ENCODE data around the gene ROCK2.
A peak's percentile ranks its signal among the peaks of the same experiment; 100 is the strongest.

ROCK2 gene

GRCh38 chr2:11367170-11367730, 22.8 kb upstream of the ROCK2 start:
- no peak for DNase-seq (ENCODE audit: low spot score)

DNA sequence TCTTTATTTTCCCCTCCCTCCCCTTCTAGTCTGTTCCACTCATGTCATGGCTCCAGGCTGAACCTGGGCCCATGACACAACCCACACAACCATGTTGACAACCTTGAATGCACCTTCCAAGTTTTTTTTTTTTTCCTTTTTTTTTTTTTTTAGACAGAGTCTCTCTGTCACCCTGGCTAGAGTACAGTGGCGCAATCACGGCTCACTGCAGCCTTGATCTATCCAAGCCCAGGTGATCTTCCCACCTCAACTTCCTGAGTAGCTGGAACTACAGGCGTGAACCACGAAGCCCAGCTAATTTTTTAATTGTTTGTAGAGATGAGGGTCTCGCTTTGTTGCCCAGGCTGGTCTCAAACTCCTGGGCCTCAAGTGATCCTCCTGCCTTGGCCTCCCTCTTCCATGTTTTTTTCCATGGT, 21.9 kb upstream of the ROCK2 start:
- DNase-seq (ENCODE audit: low spot score) = no peak

DNA sequence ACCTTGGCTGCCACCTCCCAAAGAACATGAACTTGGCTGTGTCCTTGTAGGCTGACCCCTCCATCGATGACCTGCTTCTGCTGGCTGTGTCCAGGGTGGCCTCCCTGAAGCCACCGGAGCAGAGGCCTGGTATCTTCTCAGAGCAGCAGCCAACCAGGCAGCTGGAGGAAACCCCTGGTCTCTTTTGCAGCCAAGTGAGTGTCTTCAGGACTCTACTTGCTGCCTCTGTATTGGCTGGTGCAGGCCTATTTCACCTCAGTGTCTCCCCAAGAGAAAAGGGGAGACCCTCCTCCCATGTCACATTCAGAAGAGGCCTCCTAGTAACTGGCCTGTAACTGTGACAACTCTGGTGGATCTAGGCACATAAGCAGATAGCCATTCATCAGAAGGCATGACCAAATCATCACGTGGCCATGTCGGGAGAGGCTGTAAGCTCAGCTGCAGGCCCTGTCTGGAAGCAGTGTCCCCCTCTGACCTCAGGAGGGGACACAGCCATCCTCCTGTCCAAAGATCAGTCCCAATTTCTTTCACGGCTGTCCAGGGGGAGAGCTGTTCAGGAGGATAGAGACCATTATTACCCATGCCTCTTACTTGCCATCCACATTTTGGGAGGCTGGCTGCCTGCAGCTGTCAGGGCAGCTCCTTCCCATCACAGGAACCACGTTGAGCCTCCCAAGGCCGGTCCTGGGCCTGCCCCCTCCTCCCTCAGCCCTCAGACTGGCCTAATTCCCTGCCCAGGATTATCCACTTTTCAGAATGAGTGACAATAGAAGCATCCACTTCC, 20.9 kb upstream of the ROCK2 start:
- DNase-seq (ENCODE audit: low spot score) = no peak

DNA sequence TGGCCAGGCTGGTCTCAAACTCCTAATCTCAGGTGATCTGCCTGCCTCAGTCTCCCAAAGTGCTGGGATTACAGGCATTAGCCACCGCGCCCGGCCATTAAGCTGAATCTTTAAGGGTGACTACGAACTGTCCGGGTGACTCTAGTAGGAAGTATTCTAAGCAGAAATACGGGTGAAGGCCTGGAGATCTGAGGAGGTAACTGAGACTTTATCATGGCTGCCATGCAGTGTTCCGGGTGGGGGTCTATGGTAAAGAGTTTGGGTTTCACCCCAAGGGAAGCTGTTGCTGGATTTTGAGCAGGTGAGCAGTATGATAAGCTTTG, 20.1 kb upstream of the ROCK2 start:
- DNase-seq (ENCODE audit: low spot score) = no peak

- no peak for DNase-seq (ENCODE audit: low spot score)
Measured at GRCh38 chr2:11363868-11364564, 19.6 kb upstream of the ROCK2 start.

DNA sequence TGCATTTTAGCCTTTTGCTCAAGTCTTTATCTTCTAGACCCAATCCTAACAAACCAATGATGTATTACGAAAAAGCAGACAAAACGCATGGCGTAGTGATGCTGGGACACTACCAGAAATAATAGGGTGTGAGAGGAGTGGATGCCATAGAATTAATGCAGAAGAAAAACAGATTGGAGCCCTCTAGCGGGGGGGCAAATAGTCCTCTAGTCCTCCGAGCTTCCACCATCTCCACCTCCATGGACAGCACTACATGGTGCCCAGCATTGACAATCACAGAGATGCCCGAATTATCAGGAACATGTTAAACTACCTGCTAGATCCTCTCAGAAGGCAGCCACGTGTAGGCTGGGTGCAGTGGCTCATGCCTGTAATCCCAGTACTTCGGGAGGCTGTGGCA, 15.4 kb upstream of the ROCK2 start:
- no peak for DNase-seq (ENCODE audit: low spot score)

GRCh38 chr2:11357428-11357972, 13.1 kb upstream of the ROCK2 start:
- DNase-seq (ENCODE audit: low spot score) = no peak

- DNase-seq (ENCODE audit: low spot score) = no peak
Measured at GRCh38 chr2:11356764-11357163, 12.3 kb upstream of the ROCK2 start.

- no peak for DNase-seq (ENCODE audit: low spot score)
Measured at GRCh38 chr2:11355194-11356053, 11.0 kb upstream of the ROCK2 start.

- DNase-seq (ENCODE audit: low spot score) = no peak
Measured at GRCh38 chr2:11354363-11355154, 10.1 kb upstream of the ROCK2 start.

GRCh38 chr2:11352781-11353537, 8.5 kb upstream of the ROCK2 start:
- DNase-seq (ENCODE audit: low spot score) = no peak

- DNase-seq (ENCODE audit: low spot score) = no peak
Measured at GRCh38 chr2:11348209-11348749, 3.8 kb upstream of the ROCK2 start.

DNA sequence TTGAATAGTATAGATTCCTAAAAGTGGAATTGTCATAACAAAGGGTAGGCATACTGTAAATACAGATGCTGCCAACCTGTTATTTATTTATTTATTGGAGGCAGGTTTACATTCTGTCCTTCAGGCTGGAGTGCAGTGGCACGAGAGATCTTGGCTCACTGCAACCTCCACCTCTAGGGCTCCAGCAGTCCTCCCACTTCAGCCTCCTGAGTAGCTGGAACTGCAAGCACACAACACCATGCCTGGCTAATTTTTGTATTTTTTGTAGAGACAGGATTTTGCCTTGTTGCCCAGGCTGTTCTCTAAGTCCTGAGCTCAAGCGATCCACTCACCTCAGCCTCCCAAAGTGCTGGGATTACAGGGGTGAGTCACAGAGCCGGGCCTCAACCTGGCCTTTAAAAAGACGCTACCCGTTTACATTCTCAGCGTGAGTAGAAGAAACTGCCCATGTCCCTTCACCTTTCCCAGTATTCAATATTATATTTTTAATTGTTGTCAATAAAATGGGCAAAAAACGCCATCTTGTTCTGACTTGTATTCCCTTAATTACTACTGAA, 3.0 kb upstream of the ROCK2 start:
- DNase-seq (ENCODE audit: low spot score) = no peak

- no peak for DNase-seq (ENCODE audit: low spot score)
Measured at GRCh38 chr2:11346023-11346482, 1.6 kb upstream of the ROCK2 start.

GRCh38 chr2:11344956-11345677, 681 bp upstream of the ROCK2 start:
- peak; percentile 88 for DNase-seq (ENCODE audit: low spot score)

DNA sequence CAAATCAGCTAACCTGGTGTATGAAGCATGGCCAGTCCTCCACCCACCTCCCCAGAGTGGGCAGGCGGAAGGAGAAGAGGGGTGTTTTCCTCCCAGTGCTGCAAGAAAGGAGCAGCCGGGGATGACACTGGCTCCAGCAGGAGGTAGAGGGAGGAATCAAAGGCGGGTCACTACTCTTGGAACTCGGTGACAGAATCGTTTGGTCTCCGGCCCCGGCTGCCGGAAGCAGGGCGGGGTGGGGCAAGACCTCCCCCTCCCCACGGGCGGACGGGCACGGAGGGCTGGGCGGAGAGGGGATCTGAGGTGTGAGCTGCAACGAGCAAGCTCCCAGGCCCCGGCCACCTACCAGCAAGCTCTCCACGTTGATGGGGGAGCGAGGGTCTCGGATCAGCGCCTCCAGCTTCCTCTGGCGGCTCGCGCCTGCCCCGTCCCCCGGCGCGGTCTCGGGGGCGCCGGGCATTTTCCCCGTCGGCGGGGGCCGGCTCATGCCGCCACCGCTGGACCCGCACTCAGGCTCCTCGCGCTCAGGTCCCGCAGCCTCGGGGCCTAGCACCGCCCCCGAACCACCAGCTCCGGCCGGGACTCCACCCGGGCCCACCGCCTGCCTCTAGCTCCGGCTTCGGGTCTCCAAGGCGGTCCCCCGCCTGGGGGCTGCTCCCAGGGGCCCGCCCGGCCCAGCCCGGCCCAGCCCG, 640 bp downstream of the ROCK2 start:
- peak; percentile 28 for DNase-seq (ENCODE audit: low spot score)

DNA sequence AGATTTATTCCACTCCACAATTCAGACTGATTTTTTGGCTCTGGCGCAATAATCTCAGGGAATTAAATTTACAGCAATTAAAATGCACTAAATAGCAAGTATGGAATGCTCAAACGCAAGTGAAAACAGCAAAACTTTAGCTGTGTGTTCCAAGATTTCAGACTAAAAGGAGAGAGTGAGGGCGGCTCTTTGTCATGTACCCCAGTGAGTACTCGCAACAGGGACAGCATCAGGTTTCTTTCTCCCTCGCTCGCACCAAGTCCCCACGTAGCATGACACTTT, 1.1 kb downstream of the ROCK2 start:
- DNase-seq (ENCODE audit: low spot score) = no peak

DNA sequence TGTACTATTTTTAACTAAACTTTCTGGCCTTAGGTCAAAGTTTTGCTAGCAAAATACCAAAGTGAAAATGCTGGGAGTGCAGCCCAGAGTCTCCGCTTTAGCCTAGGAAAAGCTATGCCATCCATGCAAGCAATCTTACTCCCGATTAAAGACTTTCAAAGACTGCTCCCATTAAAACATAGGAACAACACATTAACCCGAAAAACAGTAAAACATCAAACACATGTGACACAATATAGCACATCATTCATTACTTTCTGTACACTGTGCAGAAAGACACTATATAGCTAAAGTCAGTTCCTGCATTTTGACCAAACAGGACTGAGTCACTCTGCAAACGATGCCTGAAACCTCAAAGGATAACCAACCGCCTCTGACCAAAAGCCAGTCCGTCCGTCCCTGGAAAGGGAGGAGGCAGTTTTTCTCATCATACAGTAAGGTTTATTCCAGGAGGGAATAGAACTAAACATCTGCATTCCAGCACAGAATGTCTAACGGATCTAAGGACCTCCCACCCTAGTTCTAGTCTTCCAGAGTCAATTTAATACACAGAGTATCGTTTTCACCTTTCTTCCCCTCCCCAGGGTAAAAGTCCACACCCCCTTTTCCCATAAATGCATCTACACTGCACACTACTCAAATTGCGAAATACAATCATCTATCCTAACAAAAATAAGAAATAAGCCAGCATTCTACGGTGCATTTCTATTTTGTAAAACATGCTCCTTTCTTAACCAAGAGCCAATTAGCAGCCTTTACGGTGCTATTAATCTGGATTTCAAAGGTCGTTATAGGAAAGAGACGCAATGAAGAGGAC, 1.7 kb downstream of the ROCK2 start:
- peak; percentile 57 for DNase-seq (ENCODE audit: low spot score)
